Measurements from ENCODE around the gene TRIM26. TPM values are rescaled to one million over a fixed set of nuclear protein-coding genes. Genes with fewer than 3 reads are reported as not detected.
"Not testable (repeated sequence)": the region's sequence is repeated elsewhere in the genome, so short reads cannot be mapped to it uniquely, and the experiment has no call there.

The TRIM26 gene
- total RNA-seq, 2 donors from 2014 or later: 87.5 to 92.0 TPM

- H3K27ac Mint-ChIP-seq: peak overlapping the region in 1 of 2 donors; percentile 1
- DNase-seq (ENCODE audit: low spot score) (no peak), ATAC-seq (no peak)
- peaks cover 0 to 6% of the 10 kb centered on the region in 2 donors for H3K4me1 Mint-ChIP-seq (ENCODE audit: low read depth in 2 of 2)
- no peak overlapping the region for H3K4me3 Mint-ChIP-seq
- no peaks in the 10 kb centered on the region for H3K36me3 Mint-ChIP-seq
- H3K27me3 Mint-ChIP-seq: peaks cover 20 to 33% of the 10 kb centered on the region in 2 donors
- no peaks in the 10 kb centered on the region for H3K9me3 Mint-ChIP-seq
Observed at GRCh38 chr6:30149858-30150550, 63.2 kb downstream of the TRIM26 start.

- no peak for ATAC-seq
- Mint-ChIP-seq H3K9me3 (no peaks in the 10 kb centered on the region), H3K36me3 (no peaks in the 10 kb centered on the region), H3K4me1 (ENCODE audit: low read depth in 2 of 2) (peaks cover 0 to 6% of the 10 kb centered on the region in 2 donors), H3K4me3 (no peak overlapping the region), H3K27ac (no peak overlapping the region), H3K27me3 (peaks cover 20 to 40% of the 10 kb centered on the region in 2 donors)
- DNase-seq (ENCODE audit: low spot score): no peak
Observed at GRCh38 chr6:30149234-30149633, 64.0 kb downstream of the TRIM26 start.

GRCh38 chr6:30147096-30147495 is 66.1 kb downstream of the TRIM26 start:
- no peak for DNase-seq (ENCODE audit: low spot score)
- Mint-ChIP-seq H3K27me3 (peaks cover 23 to 55% of the 10 kb centered on the region in 2 donors), H3K4me3 (no peak overlapping the region), H3K4me1 (ENCODE audit: low read depth in 2 of 2) (peaks cover 0 to 6% of the 10 kb centered on the region in 2 donors), H3K27ac (no peak overlapping the region), H3K36me3 (no peaks in the 10 kb centered on the region), H3K9me3 (no peaks in the 10 kb centered on the region)
- no peak for ATAC-seq

- H3K4me1 Mint-ChIP-seq (ENCODE audit: low read depth in 2 of 2): peaks cover 0 to 3% of the 10 kb centered on the region in 2 donors
- H3K36me3 Mint-ChIP-seq: no peaks in the 10 kb centered on the region
- ATAC-seq (no peak), DNase-seq (ENCODE audit: low spot score) (no peak)
- H3K27me3 Mint-ChIP-seq: peaks cover 34 to 67% of the 10 kb centered on the region in 2 donors
- no peak overlapping the region for H3K27ac Mint-ChIP-seq
- no peaks in the 10 kb centered on the region for H3K9me3 Mint-ChIP-seq
- H3K4me3 Mint-ChIP-seq: no peak overlapping the region
Observed at GRCh38 chr6:30145818-30146217, 67.4 kb downstream of the TRIM26 start.

GRCh38 chr6:30144811-30145210 is 68.4 kb downstream of the TRIM26 start:
- Mint-ChIP-seq H3K4me3 (no peak overlapping the region), H3K27me3 (peaks cover 34 to 67% of the 10 kb centered on the region in 2 donors), H3K36me3 (no peaks in the 10 kb centered on the region), H3K4me1 (ENCODE audit: low read depth in 2 of 2) (peaks cover 0 to 3% of the 10 kb centered on the region in 2 donors), H3K27ac (no peak overlapping the region), H3K9me3 (no peaks in the 10 kb centered on the region)
- DNase-seq (ENCODE audit: low spot score) (no peak), ATAC-seq (no peak)

GRCh38 chr6:30143780-30144179 is 69.4 kb downstream of the TRIM26 start:
- no peak overlapping the region for H3K27ac Mint-ChIP-seq
- no peak overlapping the region for H3K4me3 Mint-ChIP-seq
- H3K36me3 Mint-ChIP-seq: no peaks in the 10 kb centered on the region
- H3K27me3 Mint-ChIP-seq: peaks cover 35 to 73% of the 10 kb centered on the region in 2 donors
- no peak for ATAC-seq
- H3K4me1 Mint-ChIP-seq (ENCODE audit: low read depth in 2 of 2): peaks cover 0 to 3% of the 10 kb centered on the region in 2 donors
- no peaks in the 10 kb centered on the region for H3K9me3 Mint-ChIP-seq
- no peak for DNase-seq (ENCODE audit: low spot score)

- no peaks in the 10 kb centered on the region for H3K9me3 Mint-ChIP-seq
- H3K27me3 Mint-ChIP-seq: peaks cover 33 to 77% of the 10 kb centered on the region in 2 donors
- DNase-seq (ENCODE audit: low spot score): no peak
- H3K36me3 Mint-ChIP-seq: no peaks in the 10 kb centered on the region
- H3K4me3 Mint-ChIP-seq: no peak overlapping the region
- peaks cover 0 to 3% of the 10 kb centered on the region in 2 donors for H3K4me1 Mint-ChIP-seq (ENCODE audit: low read depth in 2 of 2)
- ATAC-seq: no peak
- no peak overlapping the region for H3K27ac Mint-ChIP-seq
Observed at GRCh38 chr6:30142665-30143064, 70.5 kb downstream of the TRIM26 start.

- not testable (repeated sequence) for H3K4me3 Mint-ChIP-seq; DNase-seq (ENCODE audit: low spot score); H3K4me1 Mint-ChIP-seq (ENCODE audit: low read depth in 2 of 2); H3K36me3 Mint-ChIP-seq; ATAC-seq; H3K9me3 Mint-ChIP-seq; H3K27ac Mint-ChIP-seq
- H3K27me3 Mint-ChIP-seq: peaks cover 39 to 70% of the 10 kb centered on the region in 2 donors
Observed at GRCh38 chr6:30140240-30140639, 73.0 kb downstream of the TRIM26 start.

- ATAC-seq (peak; percentile 59 to 61), DNase-seq (ENCODE audit: low spot score) (no peak)
- H3K36me3 Mint-ChIP-seq: no peaks in the 10 kb centered on the region
- H3K27me3 Mint-ChIP-seq: peaks cover 36 to 56% of the 10 kb centered on the region in 2 donors
- no peaks in the 10 kb centered on the region for H3K9me3 Mint-ChIP-seq
- H3K27ac Mint-ChIP-seq: no peak overlapping the region
- peaks cover 5 to 7% of the 10 kb centered on the region in 2 donors for H3K4me1 Mint-ChIP-seq (ENCODE audit: low read depth in 2 of 2)
- no peak overlapping the region for H3K4me3 Mint-ChIP-seq
Observed at GRCh38 chr6:30136570-30137286, 76.5 kb downstream of the TRIM26 start.

GRCh38 chr6:30135757-30136156 is 77.4 kb downstream of the TRIM26 start, which contains the start of gene TRIM40:
Gene TRIM40 (plus strand): TSS chr6:30136140. CDS start chr6:30137037, 897 bp downstream.
- ATAC-seq (no peak), DNase-seq (ENCODE audit: low spot score) (no peak)
- no peaks in the 10 kb centered on the region for H3K9me3 Mint-ChIP-seq
- H3K27me3 Mint-ChIP-seq: peaks cover 35 to 56% of the 10 kb centered on the region in 2 donors
- no peaks in the 10 kb centered on the region for H3K36me3 Mint-ChIP-seq
- no peak within 1 kb of the TSS for H3K27ac Mint-ChIP-seq
- H3K4me3 Mint-ChIP-seq: no peak within 1 kb of the TSS
- H3K4me1 Mint-ChIP-seq (ENCODE audit: low read depth in 2 of 2): peaks cover 9 to 11% of the 10 kb centered on the region in 2 donors

- no peak overlapping the region for H3K27ac Mint-ChIP-seq
- DNase-seq (ENCODE audit: low spot score) (no peak), ATAC-seq (no peak)
- H3K27me3 Mint-ChIP-seq: peaks cover 35 to 56% of the 10 kb centered on the region in 2 donors
- no peak overlapping the region for H3K4me3 Mint-ChIP-seq
- no peaks in the 10 kb centered on the region for H3K9me3 Mint-ChIP-seq
- peaks cover 10 to 12% of the 10 kb centered on the region in 2 donors for H3K4me1 Mint-ChIP-seq (ENCODE audit: low read depth in 2 of 2)
- no peaks in the 10 kb centered on the region for H3K36me3 Mint-ChIP-seq
Observed at GRCh38 chr6:30135147-30135546, 78.1 kb downstream of the TRIM26 start.

Other genes with a start within 250 kb of the TRIM26 start
- 10 to 100 TPM; 41.5 to 58.1 TPM for gene POLR1H, start 152.1 kb downstream of the TRIM26 start, total RNA-seq
- 10 to 100 TPM; 50.3 to 82.0 TPM for gene PPP1R11, start 146.2 kb downstream of the TRIM26 start, total RNA-seq
- not detected for gene RNF39, start 137.6 kb downstream of the TRIM26 start, total RNA-seq
- gene TRIM31, start 100.3 kb downstream of the TRIM26 start, total RNA-seq: not detected
- not detected for gene TRIM40, start 77.3 kb downstream of the TRIM26 start, total RNA-seq
- gene TRIM10, start 52.2 kb downstream of the TRIM26 start, total RNA-seq: not detected
- gene TRIM15, start 49.9 kb downstream of the TRIM26 start, total RNA-seq: under 1 TPM in 1 of 2 donors, not detected in 1; 0.20 TPM
- gene TRIM39, start 113.5 kb upstream of the TRIM26 start, total RNA-seq: 10 to 100 TPM; 16.6 to 21.4 TPM
- gene RPP21, start 131.8 kb upstream of the TRIM26 start, total RNA-seq: 10 to 100 TPM; 23.2 to 37.8 TPM

Data from natural killer cell treated with Interleukin-12 subunit alpha and Interleukin-12 subunit beta and Interleukin-15 and Interleukin-18, amount 100 ng/mL, for 72 hours (primary cell).